Myocyte (in vitro differentiated cells): Measurements from ENCODE around the gene GPC1. TPM values are rescaled to one million over a fixed set of nuclear protein-coding genes. Genes with fewer than 3 reads are reported as not detected.

Experiments
- DNase-seq: peaks from one replicate; pipeline ENCODE4 v3.0.0-alpha.2; 2012; ENCODE audit warnings: low read depth
- total RNA-seq: library from RNA; depleted of rRNA; stranded (reverse); fragments of >200 nt; gene quantifications from 2 replicates; pipeline ENCODE4 v1.2.3, GENCODE V29; 2014

GPC1 gene
- total RNA-seq, 1 donor from 2014 or later = 757 TPM

- no peak for DNase-seq
Observed at GRCh38 chr2:240396623-240397541, 38.6 kb upstream of the GPC1 start.

GRCh38 chr2:240397542-240397916, 37.9 kb upstream of the GPC1 start:
- no peak for DNase-seq

- no peak for DNase-seq
Observed at GRCh38 chr2:240397924-240398645, 37.4 kb upstream of the GPC1 start.

DNA sequence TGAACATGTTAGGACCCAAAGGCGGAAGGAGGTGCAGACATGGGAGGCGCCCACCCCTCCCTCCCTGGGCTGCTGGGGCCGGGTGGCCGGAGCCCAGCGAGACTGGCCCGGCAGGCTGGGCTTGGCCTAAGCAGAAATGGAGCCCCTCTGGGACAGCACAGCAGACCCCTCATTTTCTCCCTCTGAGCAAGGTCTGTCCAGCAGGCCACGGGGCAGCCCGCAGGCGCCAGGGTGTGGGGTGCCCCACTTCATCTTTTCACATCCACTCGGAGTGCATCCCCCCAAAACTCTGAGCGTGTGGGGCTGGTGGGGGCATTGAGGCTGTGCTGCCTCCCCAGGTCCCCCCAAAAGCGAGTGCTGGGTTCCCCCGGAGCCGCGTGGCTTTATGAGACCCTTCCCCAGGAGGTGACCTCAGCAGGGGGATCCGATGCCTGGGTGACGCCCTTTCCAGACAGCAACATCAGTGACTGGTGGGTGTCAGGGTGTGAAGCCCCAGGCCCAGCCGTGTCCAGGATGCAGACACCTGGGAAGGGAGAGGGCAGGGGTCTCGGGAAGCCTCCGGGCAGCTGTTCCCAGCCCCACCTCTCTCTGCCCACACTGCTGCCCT, 36.7 kb upstream of the GPC1 start:
- DNase-seq = no peak

- no peak for DNase-seq
Observed at GRCh38 chr2:240399419-240400324, 35.8 kb upstream of the GPC1 start.

DNA sequence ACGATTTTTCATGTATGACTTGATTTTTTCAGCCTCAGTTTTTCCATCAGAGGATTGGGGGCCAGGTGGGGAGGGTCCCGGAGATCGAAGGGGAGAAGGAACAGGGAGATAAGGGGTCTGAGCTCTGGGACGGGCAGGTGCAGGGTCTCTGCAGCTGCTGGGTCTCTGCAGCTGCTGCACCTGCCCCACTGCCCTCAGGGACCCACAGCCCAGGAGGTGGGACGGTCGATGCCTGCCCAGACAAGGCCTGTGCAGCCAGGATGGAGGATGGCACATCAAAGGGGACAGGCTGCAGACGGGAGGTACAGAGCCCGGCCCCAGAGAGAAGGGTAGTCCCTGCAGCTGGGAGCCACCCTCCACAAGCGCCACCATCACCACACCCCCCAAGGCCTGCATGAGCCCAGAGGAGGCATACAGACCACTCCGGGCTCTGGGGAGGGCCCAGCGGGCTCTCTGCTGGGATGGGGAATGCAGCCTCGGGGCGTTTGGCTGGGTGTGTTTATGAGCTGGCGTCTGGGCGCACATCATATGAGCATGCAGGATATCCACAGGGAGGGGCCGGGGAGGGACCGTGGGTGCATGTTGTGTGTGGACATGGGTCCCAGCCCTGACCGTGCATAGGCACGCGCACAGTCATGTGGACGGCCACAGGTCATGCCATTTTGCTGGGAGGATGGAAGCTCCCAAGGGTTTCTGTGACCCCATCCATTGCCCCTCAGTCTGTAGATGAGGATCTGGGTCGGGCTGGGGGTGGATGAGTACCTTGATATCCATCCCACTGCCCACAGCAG, 34.9 kb upstream of the GPC1 start:
- DNase-seq = no peak

DNA sequence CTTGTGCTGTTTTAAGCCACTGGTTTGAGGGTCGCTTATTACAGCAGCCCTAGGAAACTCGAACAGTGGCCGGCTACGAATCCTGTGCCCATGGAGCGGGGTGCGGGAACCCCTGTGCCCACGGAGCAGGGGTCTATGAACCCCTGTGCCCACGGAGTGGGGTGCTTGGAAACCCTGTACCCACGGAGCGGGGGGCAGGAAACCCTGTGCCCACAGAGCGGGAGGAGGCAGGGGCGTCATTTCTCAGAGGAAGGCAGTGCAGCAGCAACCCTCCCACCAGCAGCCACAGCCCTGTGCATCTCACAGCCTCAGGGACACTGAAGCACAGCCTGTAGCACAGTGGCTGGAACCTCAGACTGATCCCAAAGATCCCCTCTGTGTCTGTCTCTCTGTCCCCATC, 34.2 kb upstream of the GPC1 start:
- DNase-seq = no peak

- DNase-seq = no peak
Observed at GRCh38 chr2:240401781-240402551, 33.5 kb upstream of the GPC1 start.

DNA sequence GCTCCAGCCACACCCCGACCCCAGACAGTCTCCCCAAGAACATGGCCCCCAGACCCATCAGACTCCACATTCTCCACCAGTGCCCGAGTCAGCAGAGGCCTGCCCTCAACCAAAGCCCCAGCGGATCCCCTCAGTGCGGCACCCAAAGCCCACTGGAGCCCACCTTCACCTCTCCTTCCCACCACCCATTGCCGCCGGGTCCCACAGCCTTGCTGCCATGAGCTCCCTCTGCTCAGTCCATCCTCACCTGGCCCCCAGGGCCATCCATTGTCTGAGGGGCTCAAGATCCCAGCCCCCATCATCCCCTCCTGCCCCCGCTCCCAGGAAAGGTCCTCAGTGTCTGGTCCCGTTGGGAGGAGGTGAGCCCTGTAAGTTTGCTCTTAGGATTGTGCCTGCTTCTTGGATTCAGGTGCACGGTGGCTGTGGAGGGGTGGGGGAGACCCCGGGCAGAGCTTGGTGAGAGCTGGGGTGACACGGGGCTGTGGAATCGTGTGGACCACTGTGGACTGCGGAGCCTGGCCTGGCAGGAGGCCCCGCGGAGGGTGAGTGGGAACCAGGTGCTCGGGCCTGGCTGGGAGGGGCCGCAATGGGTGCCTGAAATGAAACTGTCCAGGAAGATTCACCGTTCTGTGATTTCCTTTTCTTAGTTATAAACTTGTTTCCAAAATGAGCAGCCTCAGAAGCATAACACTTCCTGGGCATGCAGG, 32.7 kb upstream of the GPC1 start:
- DNase-seq = no peak

- no peak for DNase-seq
Observed at GRCh38 chr2:240403396-240404104, 31.9 kb upstream of the GPC1 start.

DNA sequence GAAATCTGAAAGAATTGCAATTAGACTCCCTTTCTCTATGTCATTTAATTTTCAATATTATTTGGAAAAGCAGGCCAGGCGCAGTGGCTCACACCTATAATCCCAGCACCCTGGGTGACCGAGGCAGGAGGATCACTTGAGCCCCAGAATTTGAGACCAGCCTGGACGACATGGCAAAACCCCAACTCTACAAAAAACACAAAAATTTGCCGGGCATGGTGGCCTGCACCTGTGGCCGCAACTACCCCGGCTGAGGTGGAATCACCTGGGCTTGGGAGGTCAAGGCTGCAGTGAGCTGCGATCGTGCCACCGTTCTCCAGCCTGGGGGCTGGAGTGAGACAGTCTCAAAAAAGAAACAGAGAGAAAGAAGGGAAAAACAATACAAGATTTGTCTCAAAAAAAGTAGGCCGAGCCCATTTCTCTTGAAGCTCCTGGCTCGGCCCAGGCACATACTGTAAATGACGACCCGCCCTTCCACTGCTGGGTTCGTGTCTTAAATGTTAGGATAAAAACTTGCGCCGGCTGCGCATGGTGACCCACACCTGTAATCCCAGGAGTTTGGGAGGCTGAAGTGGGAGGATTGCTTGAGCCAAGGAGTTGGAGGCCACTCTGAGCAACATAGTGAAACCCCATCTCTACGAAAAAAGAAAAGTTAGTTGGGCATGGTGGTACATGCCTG, 31.1 kb upstream of the GPC1 start:
- DNase-seq = no peak

DNA sequence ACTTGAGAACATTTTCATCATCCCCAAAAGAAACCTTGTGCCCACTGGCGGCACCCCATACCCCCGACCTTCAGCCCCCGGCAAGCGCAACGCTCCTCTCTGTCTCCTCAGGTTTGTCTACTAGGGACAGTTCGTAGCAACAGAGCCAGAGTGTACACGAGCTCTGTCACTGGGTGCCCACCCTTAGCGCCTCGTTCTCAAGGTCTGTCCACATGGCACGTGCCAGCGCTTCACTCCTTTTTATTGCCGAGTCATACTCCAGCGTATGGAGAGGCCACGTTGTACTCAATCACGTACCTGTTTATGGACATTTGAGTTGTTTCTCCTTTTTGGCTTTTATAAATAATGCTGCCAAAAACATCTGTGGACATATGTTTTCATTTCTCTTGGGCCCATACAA, 30.3 kb upstream of the GPC1 start:
- DNase-seq = no peak

GRCh38 chr2:240405684-240406313, 29.7 kb upstream of the GPC1 start:
- peak; percentile 56 for DNase-seq

GRCh38 chr2:240407090-240407489, 28.4 kb upstream of the GPC1 start:
- no peak for DNase-seq

- no peak for DNase-seq
Observed at GRCh38 chr2:240410004-240410403, 25.5 kb upstream of the GPC1 start.

GRCh38 chr2:240410808-240411207, 24.7 kb upstream of the GPC1 start:
- DNase-seq = no peak
